ENCODE data around the gene ZSCAN30.

GRCh38 chr18:35246831-35247230 lies 43.2 kb downstream of the ZSCAN30 start:
- TF ChIP-seq, protein P1, sequence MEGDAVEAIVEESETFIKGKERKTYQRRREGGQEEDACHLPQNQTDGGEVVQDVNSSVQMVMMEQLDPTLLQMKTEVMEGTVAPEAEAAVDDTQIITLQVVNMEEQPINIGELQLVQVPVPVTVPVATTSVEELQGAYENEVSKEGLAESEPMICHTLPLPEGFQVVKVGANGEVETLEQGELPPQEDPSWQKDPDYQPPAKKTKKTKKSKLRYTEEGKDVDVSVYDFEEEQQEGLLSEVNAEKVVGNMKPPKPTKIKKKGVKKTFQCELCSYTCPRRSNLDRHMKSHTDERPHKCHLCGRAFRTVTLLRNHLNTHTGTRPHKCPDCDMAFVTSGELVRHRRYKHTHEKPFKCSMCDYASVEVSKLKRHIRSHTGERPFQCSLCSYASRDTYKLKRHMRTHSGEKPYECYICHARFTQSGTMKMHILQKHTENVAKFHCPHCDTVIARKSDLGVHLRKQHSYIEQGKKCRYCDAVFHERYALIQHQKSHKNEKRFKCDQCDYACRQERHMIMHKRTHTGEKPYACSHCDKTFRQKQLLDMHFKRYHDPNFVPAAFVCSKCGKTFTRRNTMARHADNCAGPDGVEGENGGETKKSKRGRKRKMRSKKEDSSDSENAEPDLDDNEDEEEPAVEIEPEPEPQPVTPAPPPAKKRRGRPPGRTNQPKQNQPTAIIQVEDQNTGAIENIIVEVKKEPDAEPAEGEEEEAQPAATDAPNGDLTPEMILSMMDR (IDR thresholded peaks at IDR 0.05), result no peak
- no peak for TF ChIP-seq POLR2A (IDR thresholded peaks at IDR 0.05)

Data from thyroid gland (tissue), 4 donors.